Sigmoid colon (tissue), 7 donors: ENCODE measurements around the gene CDC42BPA. TPM values are rescaled to one million over a fixed set of nuclear protein-coding genes. Genes with fewer than 3 reads are reported as not detected.
A peak's percentile ranks its signal among the peaks of the same experiment; 100 is the strongest.

Experiments
- DNase-seq: peaks from one replicate; pipeline ENCODE4 v3.0.0-alpha.2; 2019
- H3K27ac ChIP-seq, 4 donors: fragments of 200-600 bp; sonication (generic); one replicate each; pipeline ENCODE4 v1.5.1; 2016 to 2019; ENCODE audit warnings: mild to moderate bottlenecking in 1 of 4
- H3K27me3 ChIP-seq, 3 donors: fragments of 200-600 bp; sonication (generic); one replicate each; pipeline ENCODE4 v1.5.1; 2019; ENCODE audit warnings: mild to moderate bottlenecking in 1 of 3
- H3K36me3 ChIP-seq, 4 donors: fragments of 200-600 bp; sonication (generic); one replicate each; pipeline ENCODE4 v1.5.1; 2016 to 2019
- H3K4me1 ChIP-seq, 4 donors: fragments of 200-600 bp; sonication (generic); one replicate each; pipeline ENCODE4 v1.5.1; 2017 to 2019
- H3K4me3 ChIP-seq, 4 donors: fragments of 200-600 bp; sonication (generic); one replicate each; pipeline ENCODE4 v1.5.1; 2017 to 2019; ENCODE audit warnings: mild to moderate bottlenecking in 2 of 4, moderate library complexity in 1 of 4
- H3K9me3 ChIP-seq, 4 donors: fragments of 200-600 bp in 3 of 4; sonication (generic) in 3 of 4; one replicate each; pipeline versions ENCODE4 v1.5.1 to v1.6.1; 2013 to 2019
- EP300 ChIP-seq, 4 donors: sonication (generic); formaldehyde crosslinking; IDR thresholded peaks; one replicate each; pipeline ENCODE4 v1.6.1; 2017; ENCODE audit warnings: antibody characterized with exemption in 4 of 4
- POLR2A ChIP-seq, 2 donors: fragments of 450-650 bp; IDR thresholded peaks; one replicate each; pipeline ENCODE4 v1.6.1; 2016; ENCODE audit warnings: antibody characterized with exemption in 2 of 2, mild to moderate bottlenecking in 2 of 2, moderate library complexity in 2 of 2
- POLR2AphosphoS5 ChIP-seq, 4 donors: sonication (generic); formaldehyde crosslinking; IDR thresholded peaks; one replicate each; pipeline ENCODE4 v1.6.1; 2017; ENCODE audit warnings: antibody characterized with exemption in 4 of 4
- WGBS, 2 donors: extraction: QIAGEN DNeasy Blood & Tissue Kit; methylation state at CpG; one replicate each; pipeline ENCODE4 v1.1.7; 2013; 5-methylcytosine and 5-hydroxymethylcytosine counted together
- intact Hi-C: fragments of 100-400 bp; cut with DNase I; formaldehyde crosslinking; loops from one replicate; pipeline ENCODE4 v1.15.1; 2023
- polyA plus RNA-seq, 3 donors: library from polyadenylated mRNA; stranded (reverse); fragments of 200-250 nt; gene quantifications; one replicate each; pipeline ENCODE4 v1.2.3, GENCODE V29; 2013
- total RNA-seq, 4 donors: library from RNA; depleted of rRNA; stranded (reverse); fragments of >200 nt; gene quantifications; one replicate each; pipeline ENCODE4 v1.1.0, GENCODE V29; 2016
- TF ChIP-seq, protein P1 (sequence below), 4 experiments: fragments of 450-650 bp in 3 of 4; fragments of 200-600 bp in 1 of 4; IDR thresholded peaks; one replicate each; pipeline ENCODE4 v1.5.1; 2016 to 2019; ENCODE audit warnings: antibody characterized with exemption in 4 of 4, mild to moderate bottlenecking in 3 of 4, moderate library complexity in 2 of 4
- donor health status: healthy with polysubstance abuse.
- donor health status: Bipolar disorder and iron deficiency.
- donor health status: healthy.

The CDC42BPA gene
- total and polyA plus RNA-seq, 7 donors, result 8.4 to 93.6 (median 60.8) TPM

DNA sequence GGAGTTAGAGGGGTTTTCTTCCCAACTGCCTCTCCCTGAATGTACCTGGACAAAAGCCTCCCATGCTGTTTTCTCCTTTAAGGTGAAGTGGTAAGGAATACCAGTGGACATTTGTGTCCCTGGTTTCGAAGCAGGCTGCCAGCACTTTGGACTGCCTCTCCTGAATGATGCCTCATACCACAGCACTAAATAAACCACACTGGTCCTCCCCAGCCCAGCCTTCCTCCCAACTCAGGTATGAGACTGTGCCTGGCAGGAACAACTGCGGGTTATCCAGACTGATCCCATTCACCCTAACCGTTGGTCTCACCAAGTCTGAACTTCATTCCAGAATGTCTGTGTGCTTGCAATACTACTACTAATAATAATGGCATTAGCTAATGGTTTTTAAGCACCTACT is 368.9 kb downstream of the CDC42BPA start:
- Histone ChIP-seq H3K27me3 (no peaks in the 10 kb centered on the region), H3K36me3 (no peaks in the 10 kb centered on the region), H3K9me3 (peaks cover 0 to 3% (median 0%) of the 10 kb centered on the region in 4 donors), H3K4me3 (no peak overlapping the region), H3K4me1 (peaks cover 0 to 53% (median 44%) of the 10 kb centered on the region in 4 donors), H3K27ac (no peak overlapping the region)
- WGBS, 2 donors, result 94 to 97% methylated on average over 3 of the region's 3 CpGs
- no peak for DNase-seq
- TF ChIP-seq POLR2A (IDR thresholded peaks at IDR 0.05), result no peak
- TF ChIP-seq, protein P1, sequence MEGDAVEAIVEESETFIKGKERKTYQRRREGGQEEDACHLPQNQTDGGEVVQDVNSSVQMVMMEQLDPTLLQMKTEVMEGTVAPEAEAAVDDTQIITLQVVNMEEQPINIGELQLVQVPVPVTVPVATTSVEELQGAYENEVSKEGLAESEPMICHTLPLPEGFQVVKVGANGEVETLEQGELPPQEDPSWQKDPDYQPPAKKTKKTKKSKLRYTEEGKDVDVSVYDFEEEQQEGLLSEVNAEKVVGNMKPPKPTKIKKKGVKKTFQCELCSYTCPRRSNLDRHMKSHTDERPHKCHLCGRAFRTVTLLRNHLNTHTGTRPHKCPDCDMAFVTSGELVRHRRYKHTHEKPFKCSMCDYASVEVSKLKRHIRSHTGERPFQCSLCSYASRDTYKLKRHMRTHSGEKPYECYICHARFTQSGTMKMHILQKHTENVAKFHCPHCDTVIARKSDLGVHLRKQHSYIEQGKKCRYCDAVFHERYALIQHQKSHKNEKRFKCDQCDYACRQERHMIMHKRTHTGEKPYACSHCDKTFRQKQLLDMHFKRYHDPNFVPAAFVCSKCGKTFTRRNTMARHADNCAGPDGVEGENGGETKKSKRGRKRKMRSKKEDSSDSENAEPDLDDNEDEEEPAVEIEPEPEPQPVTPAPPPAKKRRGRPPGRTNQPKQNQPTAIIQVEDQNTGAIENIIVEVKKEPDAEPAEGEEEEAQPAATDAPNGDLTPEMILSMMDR (IDR thresholded peaks at IDR 0.05), result no peak
- no peak for TF ChIP-seq EP300 (IDR thresholded peaks at IDR 0.05)
- no peak for TF ChIP-seq POLR2AphosphoS5 (IDR thresholded peaks at IDR 0.05)
- intact Hi-C loops, result no loop called here

DNA sequence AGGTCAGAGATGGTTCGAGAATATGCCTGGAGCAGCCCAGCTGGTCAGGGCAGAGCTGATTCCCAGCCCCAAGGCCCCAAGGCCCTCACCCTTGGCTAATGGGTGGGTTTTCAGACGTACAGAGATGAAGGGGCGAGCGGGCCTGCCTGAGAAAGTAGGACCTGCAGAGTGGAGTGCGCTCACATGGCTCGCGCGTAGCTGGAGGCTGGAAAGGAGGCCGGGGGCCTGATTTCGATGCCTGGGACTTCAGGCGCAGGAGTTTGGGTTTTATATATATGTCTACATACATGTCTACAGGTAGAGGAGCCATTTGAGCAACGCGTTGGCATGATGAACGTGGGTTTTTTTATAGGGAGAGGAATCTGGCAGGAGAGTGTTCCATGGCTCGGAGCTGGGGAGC is 369.3 kb downstream of the CDC42BPA start:
- Histone ChIP-seq H3K9me3 (peaks cover 0 to 3% (median 0%) of the 10 kb centered on the region in 4 donors), H3K4me3 (no peak overlapping the region), H3K27ac (no peak overlapping the region), H3K27me3 (no peaks in the 10 kb centered on the region), H3K36me3 (no peaks in the 10 kb centered on the region), H3K4me1 (peaks cover 0 to 57% (median 48%) of the 10 kb centered on the region in 4 donors)
- TF ChIP-seq POLR2A (IDR thresholded peaks at IDR 0.05) (no peak), POLR2AphosphoS5 (IDR thresholded peaks at IDR 0.05) (no peak), EP300 (IDR thresholded peaks at IDR 0.05) (no peak)
- TF ChIP-seq, protein P1 (IDR thresholded peaks at IDR 0.05), result no peak
- 91 to 94% methylated on average over 15 of the region's 15 CpGs for WGBS, 2 donors
- intact Hi-C loops, result no loop called here
- no peak for DNase-seq

DNA sequence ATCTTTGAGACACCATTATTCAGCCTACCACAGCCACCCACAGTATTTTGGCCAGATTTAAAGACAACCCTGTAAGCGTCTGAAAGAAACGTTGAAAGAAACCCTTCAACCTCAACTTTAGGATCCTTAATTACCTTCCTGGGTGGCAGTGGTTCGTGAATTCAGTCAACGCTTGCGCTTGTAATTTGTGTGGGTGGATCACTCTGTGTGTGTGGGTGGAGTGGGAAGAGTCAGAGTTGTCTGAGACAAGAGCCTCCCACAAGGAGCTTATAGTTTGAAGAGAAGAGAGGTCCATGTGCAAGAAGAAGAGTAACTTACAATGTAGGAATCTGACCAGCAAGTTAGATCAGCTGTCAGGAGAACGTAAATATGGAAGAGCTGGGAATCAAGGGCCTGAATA is 369.8 kb downstream of the CDC42BPA start:
- intact Hi-C loops, result no loop called here
- 93 to 95% methylated on average over 6 of the region's 6 CpGs for WGBS, 2 donors
- DNase-seq, result no peak
- Histone ChIP-seq H3K27me3 (no peaks in the 10 kb centered on the region), H3K9me3 (peaks cover 0 to 3% (median 0%) of the 10 kb centered on the region in 4 donors), H3K27ac (no peak overlapping the region), H3K4me3 (no peak overlapping the region), H3K36me3 (no peaks in the 10 kb centered on the region), H3K4me1 (peaks cover 0 to 61% (median 52%) of the 10 kb centered on the region in 4 donors)
- TF ChIP-seq EP300 (IDR thresholded peaks at IDR 0.05) (no peak), POLR2AphosphoS5 (IDR thresholded peaks at IDR 0.05) (no peak), POLR2A (IDR thresholded peaks at IDR 0.05) (no peak)
- TF ChIP-seq, protein P1 (IDR thresholded peaks at IDR 0.05), result no peak

DNA sequence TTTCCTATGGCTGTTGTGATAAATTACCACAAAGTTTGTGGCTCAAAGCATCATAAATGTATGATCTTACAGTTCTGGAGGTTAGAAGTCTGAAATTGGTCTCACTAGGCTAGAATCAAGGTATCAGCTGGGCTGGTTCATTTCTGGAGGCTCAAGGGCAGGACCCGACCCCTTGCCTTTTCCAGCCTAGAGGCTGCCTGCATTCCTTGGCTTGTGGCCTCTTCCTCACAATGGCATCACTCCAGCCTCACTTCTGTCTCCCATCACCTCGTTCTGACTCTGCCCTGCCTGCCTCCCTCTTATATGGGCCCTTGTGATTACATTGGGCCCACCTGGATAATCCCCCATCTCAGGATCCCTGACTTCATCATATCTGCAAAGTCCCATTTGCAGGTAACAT is 370.2 kb downstream of the CDC42BPA start:
- peaks cover 0 to 61% (median 52%) of the 10 kb centered on the region in 4 donors for H3K4me1 ChIP-seq
- no peak overlapping the region for H3K27ac ChIP-seq
- no peak overlapping the region for H3K4me3 ChIP-seq
- no peak for DNase-seq
- 88 to 89% methylated on average over 2 of the region's 2 CpGs for WGBS, 2 donors
- intact Hi-C loops, result no loop called here
- no peaks in the 10 kb centered on the region for H3K27me3 ChIP-seq
- TF ChIP-seq POLR2AphosphoS5 (IDR thresholded peaks at IDR 0.05), result no peak
- TF ChIP-seq, protein P1 (IDR thresholded peaks at IDR 0.05), result no peak
- TF ChIP-seq POLR2A (IDR thresholded peaks at IDR 0.05), result no peak
- no peak for TF ChIP-seq EP300 (IDR thresholded peaks at IDR 0.05)
- H3K9me3 ChIP-seq, result peaks cover 0 to 3% (median 0%) of the 10 kb centered on the region in 4 donors
- no peaks in the 10 kb centered on the region for H3K36me3 ChIP-seq

DNA sequence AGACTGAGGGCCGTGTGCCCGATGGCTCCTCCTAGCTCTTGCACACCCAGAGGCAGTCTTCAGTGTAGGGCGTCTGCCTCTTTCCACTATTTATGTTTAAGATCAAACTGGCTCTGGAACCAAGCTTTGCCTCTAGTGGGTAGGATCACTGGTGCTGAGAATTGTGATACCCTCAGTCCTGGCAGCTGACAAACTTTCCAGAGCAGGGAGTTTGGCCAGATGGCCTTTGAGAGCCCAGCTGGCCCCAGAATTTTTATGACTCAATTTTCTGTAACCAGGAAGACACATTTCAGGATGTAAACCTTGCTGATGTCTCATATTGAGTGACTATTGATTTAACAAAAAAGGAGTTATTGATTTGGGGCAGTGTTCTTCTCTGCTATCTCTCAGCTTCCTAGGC is 371.5 kb downstream of the CDC42BPA start:
- H3K9me3 ChIP-seq, result peaks cover 0 to 3% (median 0%) of the 10 kb centered on the region in 4 donors
- H3K27me3 ChIP-seq, result no peaks in the 10 kb centered on the region
- H3K36me3 ChIP-seq, result no peaks in the 10 kb centered on the region
- no peak for DNase-seq
- H3K4me1 ChIP-seq, result peaks cover 0 to 65% (median 61%) of the 10 kb centered on the region in 4 donors
- intact Hi-C loops, result no loop called here
- no peak overlapping the region for H3K4me3 ChIP-seq
- 19 to 69% methylated on average over 3 of the region's 3 CpGs for WGBS, 2 donors
- no peak for TF ChIP-seq POLR2AphosphoS5 (IDR thresholded peaks at IDR 0.05)
- TF ChIP-seq, protein P1 (IDR thresholded peaks at IDR 0.05), result no peak
- no peak for TF ChIP-seq EP300 (IDR thresholded peaks at IDR 0.05)
- no peak for TF ChIP-seq POLR2A (IDR thresholded peaks at IDR 0.05)
- peak overlapping the region; percentile 3 to 55 (median 30) for H3K27ac ChIP-seq
